ENCODE data around the gene SMARCB1.
"Not testable (repeated sequence)": the region's sequence is repeated elsewhere in the genome, so short reads cannot be mapped to it uniquely, and the experiment has no call there.

- not testable (repeated sequence) for TF ChIP-seq CTCF (conservative IDR thresholded peaks at IDR 0.05; ENCODE audit: low read depth, low read length); EZH2 (IDR thresholded peaks at IDR 0.05; ENCODE audit: low read length, unreplicated experiment)
These were observed 73.4 kb downstream of the SMARCB1 start for GRCh38 chr22:23860187-23860586.

Measured in PC-3 (cell line).